Loucy (cell line): Measurements from ENCODE around the gene RALGDS.

Experiments used
- CTCF ChIP-seq: fragments of 200-600 bp; sonication (generic); conservative IDR thresholded peaks from 2 replicates; pipeline ENCODE4 v1.5.1; 2014; ENCODE audit warnings: mild to moderate bottlenecking, antibody characterized with exemption, low read length
- EZH2phosphoT487 ChIP-seq: fragments of 200-600 bp; IDR thresholded peaks from 2 replicates; pipeline ENCODE4 v1.6.1; 2018; ENCODE audit warnings: antibody characterized with exemption, mild to moderate bottlenecking, moderate library complexity, borderline replicate concordance

GRCh38 chr9:133140606-133141005 is 19.6 kb upstream of the RALGDS start:
- no peak for TF ChIP-seq CTCF
- TF ChIP-seq EZH2phosphoT487, result no peak
